H9 (cell line): ENCODE results near the gene TLCD3A. TPM values are rescaled to one million over a fixed set of nuclear protein-coding genes. Genes with fewer than 3 reads are reported as not detected.

Experiments
- DNase-seq: peaks from one replicate; pipeline ENCODE4 v3.0.0-alpha.2; 2017
- H2AFZ ChIP-seq: one replicate; pipeline ENCODE4 v1.6.1; 2013; ENCODE audit warnings: mild to moderate bottlenecking, low read length, control low read depth, moderate library complexity
- H2AK5ac ChIP-seq: 2 replicates; pipeline ENCODE4 v1.6.1; 2013; ENCODE audit warnings: low read length, control low read depth, mixed read lengths; ENCODE audit not compliant: insufficient read length
- H2BK120ac ChIP-seq: one replicate; pipeline ENCODE4 v1.6.1; 2013; ENCODE audit warnings: low read depth, mild to moderate bottlenecking, low read length, control low read depth, inconsistent platforms; ENCODE audit not compliant: poor library complexity, severe bottlenecking
- H2BK12ac ChIP-seq: 2 replicates; pipeline ENCODE4 v1.6.1; 2013; ENCODE audit warnings: low read length, control low read depth, mixed read lengths, low read depth; ENCODE audit not compliant: insufficient read length
- H2BK15ac ChIP-seq: 2 replicates; pipeline ENCODE4 v1.6.1; 2013; ENCODE audit warnings: low read depth, low read length, control low read depth
- H2BK20ac ChIP-seq: one replicate; pipeline ENCODE4 v1.6.1; 2013; ENCODE audit warnings: low read depth, mild to moderate bottlenecking, low read length, control low read depth, inconsistent platforms; ENCODE audit not compliant: poor library complexity, severe bottlenecking
- H2BK5ac ChIP-seq: 2 replicates; pipeline ENCODE4 v1.6.1; 2013; ENCODE audit warnings: low read length, control low read depth, mixed read lengths; ENCODE audit not compliant: insufficient read length
- H3K14ac ChIP-seq: 2 replicates; pipeline ENCODE4 v1.6.1; 2013; ENCODE audit warnings: low read length, control low read depth; ENCODE audit not compliant: insufficient read depth
- H3K18ac ChIP-seq: 2 replicates; pipeline ENCODE4 v1.6.1; 2013; ENCODE audit warnings: low read depth, mild to moderate bottlenecking, mixed read lengths, low read length, control low read depth; ENCODE audit not compliant: insufficient read length
- H3K23ac ChIP-seq: 2 replicates; pipeline ENCODE4 v1.6.1; 2013; ENCODE audit warnings: low read length, control low read depth, mixed read lengths, low read depth; ENCODE audit not compliant: insufficient read length
- H3K23me2 ChIP-seq: 2 replicates; pipeline ENCODE4 v1.6.1; 2013; ENCODE audit warnings: low read depth, mild to moderate bottlenecking, mixed read lengths, low read length, control low read depth; ENCODE audit not compliant: insufficient read length, poor library complexity, severe bottlenecking
- H3K27ac ChIP-seq: 2 replicates; pipeline ENCODE4 v1.5.1; 2013; ENCODE audit warnings: low read length, control low read depth, mixed read lengths, low read depth; ENCODE audit not compliant: insufficient read length
- H3K27me3 ChIP-seq: 2 replicates; pipeline ENCODE4 v1.6.1; 2013; ENCODE audit warnings: low read length, control low read depth, inconsistent platforms; ENCODE audit not compliant: insufficient read depth
- H3K4ac ChIP-seq: 2 replicates; pipeline ENCODE4 v1.6.1; 2013; ENCODE audit warnings: low read depth, mild to moderate bottlenecking, control low read depth, inconsistent platforms, low read length, moderate library complexity
- H3K4me1 ChIP-seq: 2 replicates; pipeline ENCODE4 v1.6.1; 2013; ENCODE audit warnings: low read length, control low read depth, inconsistent platforms; ENCODE audit not compliant: insufficient read depth
- H3K4me2 ChIP-seq: 2 replicates; pipeline ENCODE4 v1.6.1; 2013; ENCODE audit warnings: low read length, control low read depth, mixed read lengths; ENCODE audit not compliant: insufficient read length, insufficient read depth
- H3K56ac ChIP-seq: 2 replicates; pipeline ENCODE4 v1.6.1; 2013; ENCODE audit warnings: low read depth, mild to moderate bottlenecking, mixed read lengths, low read length, control low read depth; ENCODE audit not compliant: insufficient read length
- H3K79me1 ChIP-seq: 2 replicates; pipeline ENCODE4 v1.6.1; 2013; ENCODE audit warnings: low read depth, mild to moderate bottlenecking, moderate library complexity, low read length, control low read depth, inconsistent platforms; ENCODE audit not compliant: insufficient read depth, poor library complexity, severe bottlenecking
- H3K79me2 ChIP-seq: 2 replicates; pipeline ENCODE4 v1.6.1; 2013; ENCODE audit warnings: low read length, control low read depth, inconsistent platforms; ENCODE audit not compliant: insufficient read depth
- H3K9ac ChIP-seq: 2 replicates; pipeline ENCODE4 v1.6.1; 2013; ENCODE audit warnings: low read length, control low read depth, mixed read lengths; ENCODE audit not compliant: insufficient read length; ENCODE audit errors: extremely low read depth
- H3K9me3 ChIP-seq: one replicate; pipeline ENCODE4 v1.6.1; 2013; ENCODE audit warnings: low read depth, low read length, inconsistent platforms; ENCODE audit not compliant: control insufficient read depth
- H3T11ph ChIP-seq: one replicate; pipeline ENCODE4 v1.6.1; 2013; ENCODE audit warnings: mild to moderate bottlenecking, low read length, control low read depth, inconsistent platforms
- H4K20me1 ChIP-seq: one replicate; pipeline ENCODE4 v1.6.1; 2013; ENCODE audit not compliant: control insufficient read depth, insufficient read length, insufficient read depth
- H4K5ac ChIP-seq: 2 replicates; pipeline ENCODE4 v1.6.1; 2013; ENCODE audit warnings: low read depth, mild to moderate bottlenecking, mixed read lengths, low read length, control low read depth; ENCODE audit not compliant: insufficient read length
- H4K8ac ChIP-seq: replicated peaks from 2 replicates; pipeline ENCODE4 v1.6.1; 2013; ENCODE audit warnings: low read length, control low read depth, mixed read lengths, low read depth; ENCODE audit not compliant: insufficient read length
- H4K91ac ChIP-seq: 2 replicates; pipeline ENCODE4 v1.6.1; 2013; ENCODE audit warnings: low read depth, mild to moderate bottlenecking, moderate library complexity, mixed read lengths, low read length, control low read depth; ENCODE audit not compliant: insufficient read length
- H3K27ac Mint-ChIP-seq, 3 experiments: 2 replicates in 2 of 3; 3 replicates in 1 of 3; pipeline ENCODE4 v1.8.0; 2020 to 2021; ENCODE audit warnings: mixed read lengths in 3 of 3, mild to moderate bottlenecking in 1 of 3, moderate library complexity in 1 of 3
- H3K27me3 Mint-ChIP-seq: 2 replicates; pipeline ENCODE4 v1.8.0; 2021; ENCODE audit warnings: low read depth, mild to moderate bottlenecking, moderate library complexity, mixed read lengths
- H3K36me3 Mint-ChIP-seq, 3 experiments: 2 replicates in 2 of 3; 3 replicates in 1 of 3; pipeline ENCODE4 v1.8.0; 2020 to 2021; ENCODE audit warnings: low read depth in 3 of 3, mixed read lengths in 3 of 3; ENCODE audit not compliant: insufficient read depth in 1 of 3
- H3K4me1 Mint-ChIP-seq, 2 experiments: 2 replicates each; pipeline ENCODE4 v1.8.0; 2020; ENCODE audit warnings: mixed read lengths in 2 of 2
- H3K4me3 Mint-ChIP-seq, 2 experiments: 2 replicates in 1 of 2; 3 replicates in 1 of 2; pipeline ENCODE4 v1.8.0; 2020 to 2021; ENCODE audit warnings: mild to moderate bottlenecking in 2 of 2, mixed read lengths in 2 of 2, moderate library complexity in 1 of 2
- H3K9me3 Mint-ChIP-seq, 2 experiments: 2 replicates in 1 of 2; 3 replicates in 1 of 2; pipeline ENCODE4 v1.8.0; 2020; ENCODE audit warnings: mild to moderate bottlenecking in 2 of 2, mixed read lengths in 2 of 2, moderate library complexity in 1 of 2
- CTCF ChIP-seq: fragments of 200-600 bp; sonication (generic); conservative IDR thresholded peaks from 3 replicates; pipeline ENCODE4 v1.8.0; 2021; ENCODE audit warnings: antibody characterized with exemption, mild to moderate bottlenecking
- WGBS: extraction: QIAGEN DNeasy Blood & Tissue Kit; methylation state at CpG from one replicate; pipeline ENCODE4 v1.1.7; 2013; ENCODE audit warnings: missing lambda C conversion rate, low lambda C conversion rate, mixed read lengths; ENCODE audit not compliant: insufficient read length; ENCODE audit errors: extremely low coverage; 5-methylcytosine and 5-hydroxymethylcytosine counted together
- total RNA-seq: library from RNA; stranded (reverse); gene quantifications from 2 replicates; pipeline ENCODE4 v1.2.1, GENCODE V29; 2021

TLCD3A gene
- total RNA-seq, 1 experiment from 2014 or later, result 29.6 TPM

- Histone ChIP-seq H3K18ac (no peak overlapping the region), H2AK5ac (no peak overlapping the region), H3K4me2 (no peak overlapping the region), H2AFZ (no peak overlapping the region), H4K8ac (no peak overlapping the region), H3K27ac (no peak overlapping the region), H3K27me3 (no peaks in the 10 kb centered on the region), H2BK12ac (no peak overlapping the region), H2BK15ac (no peak overlapping the region), H3K4ac (no peak overlapping the region), H4K5ac (no peak overlapping the region), H4K20me1 (peaks cover 3% of the 10 kb centered on the region), H2BK5ac (no peak overlapping the region), H4K91ac (no peak overlapping the region), H3K14ac (no peak overlapping the region), H3T11ph (no peak overlapping the region), H3K9ac (no peak overlapping the region), H3K23ac (no peak overlapping the region), H3K9me3 (no peaks in the 10 kb centered on the region), H3K23me2 (peaks cover 6% of the 10 kb centered on the region), H2BK120ac (no peak overlapping the region), H3K4me1 (no peaks in the 10 kb centered on the region), H3K56ac (no peak overlapping the region), H2BK20ac (no peak overlapping the region), H3K79me1 (no peaks in the 10 kb centered on the region), H3K79me2 (no peaks in the 10 kb centered on the region)
- H3K27me3 Mint-ChIP-seq, result peaks cover 3% of the 10 kb centered on the region; the same call in 1 of the 2 replicates
- H3K36me3 Mint-ChIP-seq, result peaks cover 40 to 86% (median 65%) of the 10 kb centered on the region in 3 experiments
- no peak for TF ChIP-seq CTCF
- H3K9me3 Mint-ChIP-seq, result no peaks in the 10 kb centered on the region
- no peak overlapping the region for H3K4me3 Mint-ChIP-seq
- H3K27ac Mint-ChIP-seq, result no peak overlapping the region
- peaks cover 8 to 15% of the 10 kb centered on the region in 2 experiments for H3K4me1 Mint-ChIP-seq
- no CpG with 5 or more reads among the region's 13 CpGs for WGBS
- no peak for DNase-seq
These were observed 5.2 kb downstream of the TLCD3A start for GRCh38 chr17:737561-738113.
